ENCODE results near the gene MTCH1.

Gene MTCH1

DNA sequence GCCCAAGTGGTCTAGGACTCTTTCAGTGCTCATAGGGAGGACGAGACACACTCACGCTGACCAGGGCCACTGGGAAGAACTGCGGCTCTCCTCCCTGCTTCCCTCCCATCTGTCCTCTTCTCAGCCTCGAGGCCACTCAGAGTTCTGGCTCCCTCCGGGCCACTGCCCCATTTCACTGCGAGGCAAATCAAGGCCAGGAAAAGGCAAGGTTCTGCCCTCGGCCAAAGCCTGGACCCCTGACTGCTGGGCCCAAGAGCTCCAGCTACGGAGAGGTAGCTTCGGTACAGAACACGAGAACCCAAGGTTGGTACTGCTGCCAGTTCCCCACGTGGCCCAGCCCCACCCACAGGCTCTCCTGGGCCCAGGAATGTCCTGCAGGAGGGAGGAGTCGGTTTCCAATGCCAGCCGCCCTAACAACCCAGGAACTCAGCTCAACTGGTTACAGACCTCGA, 16.7 kb downstream of the MTCH1 start:
- TF ChIP-seq, protein P1, sequence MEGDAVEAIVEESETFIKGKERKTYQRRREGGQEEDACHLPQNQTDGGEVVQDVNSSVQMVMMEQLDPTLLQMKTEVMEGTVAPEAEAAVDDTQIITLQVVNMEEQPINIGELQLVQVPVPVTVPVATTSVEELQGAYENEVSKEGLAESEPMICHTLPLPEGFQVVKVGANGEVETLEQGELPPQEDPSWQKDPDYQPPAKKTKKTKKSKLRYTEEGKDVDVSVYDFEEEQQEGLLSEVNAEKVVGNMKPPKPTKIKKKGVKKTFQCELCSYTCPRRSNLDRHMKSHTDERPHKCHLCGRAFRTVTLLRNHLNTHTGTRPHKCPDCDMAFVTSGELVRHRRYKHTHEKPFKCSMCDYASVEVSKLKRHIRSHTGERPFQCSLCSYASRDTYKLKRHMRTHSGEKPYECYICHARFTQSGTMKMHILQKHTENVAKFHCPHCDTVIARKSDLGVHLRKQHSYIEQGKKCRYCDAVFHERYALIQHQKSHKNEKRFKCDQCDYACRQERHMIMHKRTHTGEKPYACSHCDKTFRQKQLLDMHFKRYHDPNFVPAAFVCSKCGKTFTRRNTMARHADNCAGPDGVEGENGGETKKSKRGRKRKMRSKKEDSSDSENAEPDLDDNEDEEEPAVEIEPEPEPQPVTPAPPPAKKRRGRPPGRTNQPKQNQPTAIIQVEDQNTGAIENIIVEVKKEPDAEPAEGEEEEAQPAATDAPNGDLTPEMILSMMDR (IDR thresholded peaks at IDR 0.05) = no peak

DNA sequence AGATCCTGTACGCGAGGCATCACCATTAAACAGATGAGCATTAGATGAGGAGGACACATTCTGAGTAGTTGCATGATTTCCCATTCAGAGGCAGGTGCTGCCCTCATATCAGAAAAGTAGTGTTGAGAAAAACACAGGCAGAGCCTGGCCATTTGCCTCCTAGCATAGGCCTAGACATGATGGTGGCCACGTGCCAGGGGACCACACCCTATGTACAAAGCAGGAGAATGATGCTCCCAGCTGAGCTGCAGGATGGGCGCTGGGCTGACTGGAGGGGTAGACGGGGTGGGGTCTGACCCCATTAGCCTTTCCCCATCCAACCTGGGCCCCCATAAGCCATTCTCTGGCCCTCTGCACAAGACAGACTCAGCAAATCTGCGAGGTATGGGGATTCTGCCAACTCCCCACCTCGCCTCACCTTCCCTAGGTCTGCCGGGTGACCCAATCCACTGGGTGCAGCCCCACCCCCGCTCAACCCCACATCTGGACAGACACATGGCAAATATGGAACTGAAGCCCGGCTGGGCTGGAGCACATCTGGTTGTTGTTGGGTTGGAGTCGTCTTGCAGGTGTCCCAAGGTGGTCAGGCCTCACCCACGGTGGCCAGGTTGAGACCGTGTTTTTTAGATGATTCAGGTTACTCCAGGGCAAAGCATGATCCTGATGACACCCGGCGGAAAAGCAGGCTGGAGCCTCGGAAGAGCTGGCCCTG, 17.6 kb downstream of the MTCH1 start:
- TF ChIP-seq, protein P1 (IDR thresholded peaks at IDR 0.05) = no peak

DNA sequence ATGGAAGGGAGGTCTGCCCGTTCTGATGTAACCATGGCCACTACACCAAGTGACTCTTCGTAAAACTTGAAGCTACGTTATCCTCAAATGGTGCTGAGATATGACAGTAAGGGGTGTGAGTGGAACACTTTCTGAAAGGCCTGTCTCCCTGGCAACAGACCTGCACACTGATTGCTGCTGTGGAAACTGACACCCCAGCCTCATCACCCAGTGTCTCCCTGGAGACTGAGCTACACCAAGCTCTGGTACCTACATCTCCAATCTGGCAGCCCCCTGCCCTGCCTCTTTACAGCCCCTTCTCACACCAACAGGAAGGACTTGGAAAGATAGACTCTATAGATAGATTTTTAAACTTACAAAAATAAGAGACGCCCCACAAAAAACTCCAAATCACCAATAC, 18.2 kb downstream of the MTCH1 start:
- TF ChIP-seq, protein P1 (IDR thresholded peaks at IDR 0.05) = no peak

DNA sequence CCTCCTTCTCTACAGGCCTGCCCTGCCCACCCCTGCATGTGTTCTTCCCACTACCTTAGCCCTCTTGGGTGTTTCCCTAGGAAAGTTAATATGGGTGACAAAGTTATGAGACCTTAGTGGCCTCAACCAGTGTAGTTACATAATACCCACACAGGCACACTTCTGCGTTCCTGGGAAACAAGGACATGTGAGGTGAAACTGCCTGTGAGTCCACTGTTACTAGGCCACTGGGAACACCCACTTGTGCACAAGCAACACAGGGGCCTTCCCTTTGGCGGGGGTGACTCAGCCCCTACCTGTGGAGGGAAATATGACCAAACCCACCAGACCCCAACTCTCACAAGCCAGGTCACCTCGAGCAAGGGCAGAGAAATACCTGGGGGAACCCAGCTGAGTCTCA, 18.7 kb downstream of the MTCH1 start:
- TF ChIP-seq, protein P1 (IDR thresholded peaks at IDR 0.05) = no peak

DNA sequence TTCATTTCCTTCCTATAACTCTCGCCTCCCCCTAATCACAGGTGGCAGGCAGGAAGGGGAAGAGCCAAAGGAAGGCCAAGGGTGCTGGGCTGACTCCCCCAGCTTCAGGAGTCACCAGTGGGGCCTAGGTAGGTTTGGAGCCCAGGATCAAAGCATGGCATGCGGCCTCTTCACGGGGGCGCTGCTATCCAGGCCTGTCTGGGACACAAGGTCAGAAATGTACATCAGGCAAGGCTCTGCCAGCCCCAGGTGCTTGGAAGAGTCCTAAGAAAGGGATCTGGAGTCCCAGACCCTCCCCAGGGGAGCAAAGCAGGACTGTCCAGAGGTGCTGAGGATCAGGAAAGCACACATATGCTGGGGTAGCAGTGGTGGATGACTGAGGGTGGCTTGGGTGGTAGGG, 21.1 kb downstream of the MTCH1 start:
- TF ChIP-seq, protein P1 (IDR thresholded peaks at IDR 0.05) = no peak

DNA sequence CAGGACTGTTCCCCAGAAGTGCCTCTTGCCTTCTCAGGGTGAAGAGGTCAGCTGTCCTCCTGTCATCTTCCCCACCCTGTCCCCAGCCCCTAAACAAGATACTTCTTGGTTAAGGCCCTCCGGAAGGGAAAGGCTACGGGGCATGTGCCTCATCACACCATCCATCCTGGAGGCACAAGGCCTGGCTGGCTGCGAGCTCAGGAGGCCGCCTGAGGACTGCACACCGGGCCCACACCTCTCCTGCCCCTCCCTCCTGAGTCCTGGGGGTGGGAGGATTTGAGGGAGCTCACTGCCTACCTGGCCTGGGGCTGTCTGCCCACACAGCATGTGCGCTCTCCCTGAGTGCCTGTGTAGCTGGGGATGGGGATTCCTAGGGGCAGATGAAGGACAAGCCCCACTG, 21.6 kb downstream of the MTCH1 start:
- TF ChIP-seq, protein P1 (IDR thresholded peaks at IDR 0.05) = no peak

DNA sequence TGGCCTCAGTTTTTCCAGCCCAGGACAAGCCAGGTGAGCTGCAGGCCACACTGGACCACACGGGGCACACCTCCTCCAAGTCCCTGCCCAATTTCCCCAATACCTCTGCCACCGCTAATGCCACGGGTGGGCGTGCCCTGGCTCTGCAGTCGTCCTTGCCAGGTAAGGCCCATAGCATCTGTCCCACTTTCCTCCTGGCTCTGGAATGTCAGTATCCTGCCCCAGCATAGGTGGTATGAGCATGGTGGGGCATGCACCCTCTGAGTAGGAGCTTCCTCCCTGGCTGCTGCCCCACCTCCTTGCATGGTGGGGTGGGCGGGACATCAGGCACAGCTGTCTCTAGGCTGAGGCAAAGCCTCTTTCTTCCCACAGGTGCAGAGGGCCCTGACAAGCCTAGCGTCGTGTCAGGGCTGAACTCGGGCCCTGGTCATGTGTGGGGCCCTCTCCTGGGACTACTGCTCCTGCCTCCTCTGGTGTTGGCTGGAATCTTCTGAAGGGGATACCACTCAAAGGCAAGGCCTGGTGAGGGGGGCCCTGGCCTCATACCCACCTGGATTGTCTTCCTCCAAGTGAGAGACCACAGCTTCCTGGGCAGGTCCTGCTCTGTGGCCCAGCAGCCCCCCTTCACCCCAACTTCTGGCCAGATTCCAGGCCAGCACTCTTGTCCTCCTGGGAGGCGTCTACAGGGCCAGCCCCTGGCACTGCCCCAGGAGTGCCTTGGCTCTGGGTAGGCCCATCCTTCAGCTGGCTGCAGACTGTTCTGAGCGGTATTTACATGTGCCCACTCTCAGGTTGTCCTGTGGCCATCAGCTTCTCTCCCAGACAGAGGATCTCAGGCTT, 22.3 kb downstream of the MTCH1 start:
- TF ChIP-seq, protein P1 (IDR thresholded peaks at IDR 0.05) = no peak
